H1 (cell line): Measurements from ENCODE around the gene PRKCD. TPM values are rescaled to one million over a fixed set of nuclear protein-coding genes. Genes with fewer than 3 reads are reported as not detected.

ENCODE experiments used
- CTCF ChIA-PET: fragments of 300-600 bp; sonication (Branson Sonifier 250); formaldehyde crosslinking; loops from one replicate; lab custom pipeline; 2021; ENCODE audit not compliant: partially characterized antibody; lab: Charles Lee
- POLR2A ChIA-PET: fragments of 300-600 bp; sonication (Branson Sonifier 250); formaldehyde crosslinking; loops from one replicate; lab custom pipeline; 2021; ENCODE audit warnings: inconsistent platforms; ENCODE audit not compliant: partially characterized antibody; lab: Charles Lee
- DNase-seq, 2 experiments: peaks; one replicate each; pipeline versions ENCODE4 v3.0.0 to v3.0.0-alpha.2; 2010 to 2022; ENCODE audit warnings: low spot score in 2 of 2, low read depth in 1 of 2, mixed read lengths in 1 of 2
- FAIRE-seq: peaks from 2 replicates; lab custom pipeline; 2011; peaks lifted over from hg19 to GRCh38; lab: Jason Lieb, UNC
- H2AFZ ChIP-seq: 2 replicates; pipeline ENCODE4 v1.8.1; 2012; ENCODE audit warnings: low read length, inconsistent platforms
- H2AK5ac ChIP-seq: 2 replicates; pipeline ENCODE4 v1.6.1; 2013; ENCODE audit warnings: low read depth, low read length
- H2BK120ac ChIP-seq: replicated peaks from 2 replicates; pipeline ENCODE3; 2013; ENCODE audit warnings: low read depth, low read length, inconsistent platforms
- H2BK12ac ChIP-seq: 2 replicates; pipeline ENCODE4 v1.6.1; 2013; ENCODE audit warnings: low read depth, low read length
- H2BK15ac ChIP-seq: 2 replicates; pipeline ENCODE4 v1.6.1; 2013; ENCODE audit warnings: low read length
- H2BK20ac ChIP-seq: 2 replicates; pipeline ENCODE4 v1.6.1; 2013; ENCODE audit warnings: low read length
- H2BK5ac ChIP-seq: 2 replicates; pipeline ENCODE4 v1.6.1; 2013; ENCODE audit warnings: low read depth, low read length
- H3K14ac ChIP-seq: 2 replicates; pipeline ENCODE4 v1.6.1; 2013; ENCODE audit warnings: inconsistent platforms; ENCODE audit not compliant: insufficient read length
- H3K18ac ChIP-seq: 2 replicates; pipeline ENCODE4 v1.6.1; 2013; ENCODE audit warnings: low read length; ENCODE audit errors: extremely low read depth
- H3K23ac ChIP-seq: 2 replicates; pipeline ENCODE4 v1.6.1; 2013; ENCODE audit warnings: inconsistent platforms; ENCODE audit not compliant: insufficient read length
- H3K23me2 ChIP-seq: 2 replicates; pipeline ENCODE4 v1.6.1; 2013; ENCODE audit warnings: low read depth, low read length
- H3K27ac ChIP-seq: 2 replicates; pipeline ENCODE4 v1.6.1; 2011; ENCODE audit warnings: low read depth, low read length, inconsistent platforms
- H3K27me3 ChIP-seq, 4 experiments: replicated peaks in 1 of 4; 1 replicate in 1 of 4; 2 replicates in 3 of 4; pipeline versions ENCODE4 v1.6.1 to v1.8.1; 2011 to 2013; ENCODE audit warnings: low read length in 3 of 4, mild to moderate bottlenecking in 3 of 4, inconsistent platforms in 2 of 4, mixed read lengths in 2 of 4, moderate library complexity in 1 of 4; ENCODE audit not compliant: control insufficient read depth in 3 of 4, insufficient read depth in 3 of 4; ENCODE audit errors: extremely low read depth in 1 of 4
- H3K36me3 ChIP-seq, 4 experiments: 2 replicates each; pipeline versions ENCODE4 v1.6.1 to v1.8.1; 2011 to 2013; ENCODE audit warnings: mild to moderate bottlenecking in 4 of 4, low read length in 3 of 4, moderate library complexity in 2 of 4, control low read depth in 1 of 4, inconsistent platforms in 1 of 4; ENCODE audit not compliant: insufficient read depth in 4 of 4, control insufficient read depth in 2 of 4
- H3K4ac ChIP-seq: replicated peaks from 2 replicates; pipeline ENCODE3; 2013; ENCODE audit warnings: low read length, low read depth, mixed read lengths, inconsistent platforms; ENCODE audit not compliant: insufficient read length
- H3K4me1 ChIP-seq, 4 experiments: replicated peaks in 1 of 4; 1 replicate in 1 of 4; 2 replicates in 3 of 4; pipeline versions ENCODE4 v1.6.1 to v1.8.1; 2011 to 2013; ENCODE audit warnings: low read length in 3 of 4, inconsistent platforms in 2 of 4, mixed read lengths in 1 of 4; ENCODE audit not compliant: insufficient read depth in 4 of 4, control insufficient read depth in 3 of 4
- H3K4me2 ChIP-seq, 2 experiments: 2 replicates each; pipeline versions ENCODE4 v1.6.1 to v1.8.1; 2011 to 2013; ENCODE audit warnings: low read depth in 2 of 2, low read length in 2 of 2, control low read depth in 1 of 2, inconsistent platforms in 1 of 2, mild to moderate bottlenecking in 1 of 2; ENCODE audit not compliant: insufficient read depth in 1 of 2
- H3K4me3 ChIP-seq, 4 experiments: fragments of 200-600, 300-600 bp in 1 of 4; sonication (generic), shearing (Covaris generic), sonication (Bioruptor Twin) in 1 of 4; 2 replicates each; pipeline versions ENCODE4 v1.5.1 to v1.8.1; 2011 to 2016; ENCODE audit warnings: low read length in 4 of 4, low read depth in 3 of 4, control low read depth in 2 of 4, inconsistent platforms in 2 of 4, mild to moderate bottlenecking in 2 of 4, mixed read lengths in 1 of 4, moderate library complexity in 1 of 4; ENCODE audit not compliant: insufficient read depth in 2 of 4; ENCODE audit errors: extremely low read depth in 1 of 4
- H3K56ac ChIP-seq: replicated peaks from 2 replicates; pipeline ENCODE3; 2013; ENCODE audit warnings: low read depth, mild to moderate bottlenecking, mixed read lengths, low read length, inconsistent platforms; ENCODE audit not compliant: insufficient read length
- H3K79me1 ChIP-seq: 2 replicates; pipeline ENCODE4 v1.6.1; 2013; ENCODE audit warnings: low read depth, low read length, control low read depth
- H3K79me2 ChIP-seq, 2 experiments: 2 replicates each; pipeline versions ENCODE4 v1.6.1 to v1.8.1; 2012 to 2013; ENCODE audit warnings: low read length in 2 of 2, mild to moderate bottlenecking in 2 of 2, inconsistent platforms in 1 of 2; ENCODE audit not compliant: insufficient read depth in 2 of 2, control insufficient read depth in 1 of 2
- H3K9ac ChIP-seq, 4 experiments: replicated peaks in 1 of 4; 1 replicate in 1 of 4; 2 replicates in 3 of 4; pipeline versions ENCODE4 v1.6.1 to v1.8.1; 2011 to 2013; ENCODE audit warnings: low read depth in 3 of 4, low read length in 3 of 4, control low read depth in 2 of 4, mild to moderate bottlenecking in 2 of 4, moderate library complexity in 2 of 4, inconsistent platforms in 1 of 4; ENCODE audit errors: extremely low read depth in 1 of 4
- H3K9me3 ChIP-seq, 2 experiments: 2 replicates each; pipeline versions ENCODE4 v1.6.1 to v1.8.1; 2012 to 2013; ENCODE audit warnings: mild to moderate bottlenecking in 2 of 2, moderate library complexity in 2 of 2, control low read depth in 1 of 2, inconsistent platforms in 1 of 2, low read depth in 1 of 2, low read length in 1 of 2, mixed read lengths in 1 of 2; ENCODE audit not compliant: insufficient read depth in 2 of 2
- H4K20me1 ChIP-seq, 2 experiments: replicated peaks in 1 of 2; 2 replicates each; pipeline versions ENCODE3 to v1.8.1; 2011 to 2013; ENCODE audit warnings: inconsistent platforms in 2 of 2, low read length in 2 of 2, mild to moderate bottlenecking in 1 of 2; ENCODE audit not compliant: insufficient read depth in 2 of 2, control insufficient read depth in 1 of 2
- H4K5ac ChIP-seq: 2 replicates; pipeline ENCODE4 v1.6.1; 2013; ENCODE audit warnings: low read length, low read depth, mixed read lengths, inconsistent platforms; ENCODE audit not compliant: insufficient read length
- H4K8ac ChIP-seq: 2 replicates; pipeline ENCODE4 v1.8.0; 2013; ENCODE audit warnings: mild to moderate bottlenecking, moderate library complexity, low read length, inconsistent platforms; ENCODE audit not compliant: insufficient read depth; ENCODE audit errors: extremely low read depth
- H4K91ac ChIP-seq: replicated peaks from 2 replicates; pipeline ENCODE3; 2013; ENCODE audit warnings: low read length, mixed read lengths, inconsistent platforms; ENCODE audit not compliant: insufficient read length
- BACH1 ChIP-seq: IDR thresholded peaks from 2 replicates; pipeline ENCODE4 v1.6.1; 2012; ENCODE audit warnings: low read length, improper control_type of control experiment
- BRCA1 ChIP-seq: IDR thresholded peaks from 2 replicates; pipeline ENCODE4 v1.6.1; 2012; ENCODE audit warnings: low read depth, low read length, improper control_type of control experiment
- CTBP2 ChIP-seq: IDR thresholded peaks from 2 replicates; pipeline ENCODE4 v1.7.0; 2011; ENCODE audit warnings: borderline replicate concordance, mild to moderate bottlenecking, moderate library complexity, mixed read lengths, low read length; ENCODE audit not compliant: insufficient read depth, insufficient read length
- EGR1 ChIP-seq: IDR thresholded peaks from 2 replicates; pipeline ENCODE4 v1.6.1; 2011; ENCODE audit warnings: low read depth, low read length, borderline replicate concordance
- EZH2 ChIP-seq: fragments of 200-600 bp; sonication (generic); IDR thresholded peaks from 2 replicates; pipeline ENCODE4 v1.7.1; 2012; ENCODE audit warnings: low read depth, mild to moderate bottlenecking, moderate library complexity, low read length, inconsistent platforms; ENCODE audit not compliant: severe bottlenecking
- GABPA ChIP-seq: IDR thresholded peaks from 2 replicates; pipeline ENCODE4 v1.6.1; 2011; ENCODE audit warnings: mild to moderate bottlenecking, low read length, moderate library complexity, borderline replicate concordance; ENCODE audit not compliant: insufficient read depth
- POLR2A ChIP-seq, 2 experiments: IDR thresholded peaks; 1 replicate in 1 of 2; 2 replicates in 1 of 2; pipeline ENCODE4 v1.6.1; 2011; ENCODE audit warnings: low read depth in 2 of 2, low read length in 2 of 2, mild to moderate bottlenecking in 2 of 2; ENCODE audit errors: control extremely low read depth in 1 of 2
- SIX5 ChIP-seq: IDR thresholded peaks from 2 replicates; pipeline ENCODE4 v1.6.1; 2011; ENCODE audit warnings: mild to moderate bottlenecking, low read depth, low read length
- SP1 ChIP-seq: IDR thresholded peaks from 2 replicates; pipeline ENCODE4 v1.6.1; 2011; ENCODE audit warnings: low read depth, low read length
- TBP ChIP-seq: IDR thresholded peaks from 2 replicates; pipeline ENCODE4 v1.6.1; 2011; ENCODE audit warnings: low read depth, low read length, improper control_type of control experiment
- TEAD4 ChIP-seq: IDR thresholded peaks from 2 replicates; pipeline ENCODE4 v1.6.1; 2012; ENCODE audit warnings: low read depth, low read length, inconsistent platforms, mixed read lengths
- whole genome bisulfite sequencing, 2 experiments: shearing (Covaris generic) in 1 of 2; methylation state at CpG; one replicate each; pipeline versions ENCODE4 v1.1.6 to v1.1.7; 2013 to 2015; ENCODE audit warnings: low lambda C conversion rate in 2 of 2, mixed read lengths in 2 of 2, inconsistent platforms in 1 of 2, low coverage in 1 of 2, missing lambda C conversion rate in 1 of 2; ENCODE audit not compliant: insufficient replicate concordance in 2 of 2, insufficient coverage in 1 of 2, insufficient read length in 1 of 2; ENCODE audit errors: extremely low coverage in 1 of 2, missing lambda C conversion rate in 1 of 2; 5-methylcytosine and 5-hydroxymethylcytosine counted together
- polyA plus RNA-seq, 7 experiments: library from polyadenylated mRNA; depleted of rRNA in 3 of 7; stranded (reverse) in 5 of 7; unstranded in 2 of 7; fragments of >200 nt in 5 of 7; fragments of 200-250 nt in 2 of 7; gene quantifications; 1 replicate in 5 of 7; 2 replicates in 1 of 7; 4 replicates in 1 of 7; pipeline versions ENCODE4 v1.2.1 to v1.2.3, GENCODE V29; 2011 to 2013; ENCODE audit warnings: missing spikeins in 2 of 7, mixed read lengths in 2 of 7
- total RNA-seq: library from RNA; stranded (reverse); fragmentation: NEBNext Ultra II Directional; extraction: Animal tissue kit (Norgen Biotek cat#: 25700); gene quantifications from 2 replicates; pipeline ENCODE4 v1.2.1, GENCODE V29; 2021
- TF ChIP-seq, protein P1 (sequence below): IDR thresholded peaks from 2 replicates; pipeline ENCODE4 v1.6.1; 2011; ENCODE audit warnings: low read depth, mild to moderate bottlenecking, low read length; ENCODE audit not compliant: insufficient read depth

Gene PRKCD
- total and polyA plus RNA-seq, 2 of the 8 experiments (the other 6 are each of a cell fraction or from before 2014, with no cell fraction given), result 22.6 to 23.9 TPM

DNA sequence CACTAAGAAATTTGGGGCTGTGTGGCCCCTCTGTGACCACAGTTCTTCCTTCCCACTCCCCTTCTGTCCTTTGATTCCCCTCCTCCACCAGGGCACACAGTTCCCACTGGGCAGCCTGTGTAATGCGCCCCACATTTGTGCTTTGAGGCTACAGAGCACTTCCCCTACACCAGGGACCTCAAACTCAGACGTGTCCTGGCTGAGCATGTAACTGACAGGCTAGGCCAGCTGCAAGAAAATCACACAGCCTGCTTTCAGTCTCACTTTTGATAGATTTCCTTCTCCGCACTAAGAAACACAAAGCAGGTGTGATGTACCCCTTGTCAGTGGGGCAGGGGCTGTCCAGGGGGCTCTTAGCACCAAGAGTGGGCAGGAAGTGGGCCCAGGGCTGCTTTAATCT lies 29.6 kb downstream of the PRKCD start:
- no peaks in the 10 kb centered on the region; a peak in 1 of 7 replicates for H3K27me3 ChIP-seq
- H2BK12ac ChIP-seq, result no peak overlapping the region
- ChIA-PET POLR2A (no interaction called here), CTCF (interaction anchor here (1.0 to 2.8 kb wide), 4 partner anchors 22 to 76 kb away, joined by 3 to 14 read pairs (median 4); no protein-coding TSS in a partner anchor)
- H3K36me3 ChIP-seq, result peaks cover 0 to 3% (median 0%) of the 10 kb centered on the region in 4 experiments; a peak in 2 of 8 replicates
- no peak overlapping the region for H4K5ac ChIP-seq
- peaks cover 0 to 13% (median 9%) of the 10 kb centered on the region in 4 experiments; a peak in 5 of 7 replicates for H3K4me1 ChIP-seq
- H3K79me2 ChIP-seq, result no peaks in the 10 kb centered on the region
- H3K4me3 ChIP-seq, result no peak overlapping the region
- H2AK5ac ChIP-seq, result no peak overlapping the region
- H3K79me1 ChIP-seq, result no peaks in the 10 kb centered on the region
- no peak overlapping the region for H3K56ac ChIP-seq
- no peaks in the 10 kb centered on the region for H3K9me3 ChIP-seq
- no peaks in the 10 kb centered on the region for H3K23me2 ChIP-seq
- H2BK15ac ChIP-seq, result no peak overlapping the region
- TF ChIP-seq TEAD4, result no peak
- TF ChIP-seq BACH1, result no peak
- TF ChIP-seq CTBP2, result no peak
- TF ChIP-seq, protein P1, sequence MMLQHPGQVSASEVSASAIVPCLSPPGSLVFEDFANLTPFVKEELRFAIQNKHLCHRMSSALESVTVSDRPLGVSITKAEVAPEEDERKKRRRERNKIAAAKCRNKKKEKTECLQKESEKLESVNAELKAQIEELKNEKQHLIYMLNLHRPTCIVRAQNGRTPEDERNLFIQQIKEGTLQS, result no peak
- no peak for TF ChIP-seq EZH2
- TF ChIP-seq POLR2A (IDR thresholded peaks at IDR 0.05; ENCODE audit: control extremely low read depth in 1 of 2, low read depth in 2 of 2, low read length in 2 of 2), result no peak
- TF ChIP-seq SP1, result no peak
- TF ChIP-seq GABPA, result no peak
- TF ChIP-seq SIX5, result no peak
- no peak for TF ChIP-seq TBP
- no peak for TF ChIP-seq BRCA1
- TF ChIP-seq EGR1, result no peak
- no peak overlapping the region for H3K23ac ChIP-seq
- H3K4ac ChIP-seq, result no peak overlapping the region
- DNase-seq (no peak), FAIRE-seq (no peak)
- H4K91ac ChIP-seq, result no peak overlapping the region
- no peak overlapping the region for H3K14ac ChIP-seq
- no peak overlapping the region for H3K18ac ChIP-seq
- WGBS, 2 experiments, result 85% methylated on average over 3 of the region's 3 CpGs; no CpG with 5 or more reads in 1 of the 2 experiments
- no peak overlapping the region for H3K4me2 ChIP-seq
- H2BK20ac ChIP-seq, result no peak overlapping the region
- no peak overlapping the region for H3K9ac ChIP-seq
- H4K20me1 ChIP-seq, result no peaks in the 10 kb centered on the region
- no peak overlapping the region for H2BK120ac ChIP-seq
- H3K27ac ChIP-seq, result no peak overlapping the region
- no peak overlapping the region for H2BK5ac ChIP-seq
- no peak overlapping the region for H4K8ac ChIP-seq
- no peak overlapping the region for H2AFZ ChIP-seq
